Rectal smooth muscle tissue (tissue), 1 donor: ENCODE measurements around the gene MRPL14.

ENCODE experiments used
- H3K27ac ChIP-seq: one replicate; pipeline ENCODE4 v1.7.0; 2013; ENCODE audit warnings: low read depth, low read length, inconsistent platforms
- H3K27me3 ChIP-seq: one replicate; pipeline ENCODE4 v1.7.0; 2013; ENCODE audit warnings: low read length; ENCODE audit not compliant: control insufficient read depth, insufficient read depth
- H3K36me3 ChIP-seq: one replicate; pipeline ENCODE4 v1.7.0; 2013; ENCODE audit warnings: low read length; ENCODE audit not compliant: control insufficient read depth, insufficient read depth
- H3K4me1 ChIP-seq: one replicate; pipeline ENCODE4 v1.7.0; 2013; ENCODE audit warnings: low read length; ENCODE audit not compliant: control insufficient read depth, insufficient read depth
- H3K4me3 ChIP-seq: one replicate; pipeline ENCODE4 v1.7.0; 2013; ENCODE audit warnings: low read length
- H3K9ac ChIP-seq: one replicate; pipeline ENCODE4 v1.7.0; 2013; ENCODE audit warnings: low read length

The MRPL14 gene

GRCh38 chr6:44127186-44128019 lies at the start of gene MRPL14, which contains the start of gene TMEM63B:
MRPL14 (minus strand) TSS chr6:44127452; CDS start chr6:44116611, 10,841 bp downstream.
TMEM63B (plus strand) TSS chr6:44127554; CDS start chr6:44134585, 7,031 bp downstream.
- Histone ChIP-seq H3K27ac (peak within 1 kb of the TSS; percentile 84), H3K4me3 (peak within 1 kb of the TSS; percentile 88), H3K4me1 (peaks cover 23% of the 10 kb centered on the region), H3K27me3 (no peaks in the 10 kb centered on the region), H3K9ac (peak within 1 kb of the TSS; percentile 74), H3K36me3 (no peaks in the 10 kb centered on the region)

- H3K4me3 ChIP-seq, result no peak overlapping the region
- no peak overlapping the region for H3K27ac ChIP-seq
Measured at GRCh38 chr6:44176130-44176761, 49.0 kb upstream of the MRPL14 start.

GRCh38 chr6:44172731-44173500 lies 45.7 kb upstream of the MRPL14 start:
- no peak overlapping the region for H3K27ac ChIP-seq
- no peaks in the 10 kb centered on the region for H3K27me3 ChIP-seq
- peaks cover 5% of the 10 kb centered on the region for H3K4me1 ChIP-seq
- H3K4me3 ChIP-seq, result no peak overlapping the region
- H3K9ac ChIP-seq, result no peak overlapping the region
- no peaks in the 10 kb centered on the region for H3K36me3 ChIP-seq

More at GRCh38 chr6:44176130-44176761, 49.0 kb upstream of the MRPL14 start:
- no peaks in the 10 kb centered on the region for H3K36me3 ChIP-seq
- peaks cover 5% of the 10 kb centered on the region for H3K4me1 ChIP-seq
- H3K27me3 ChIP-seq, result no peaks in the 10 kb centered on the region
- no peak overlapping the region for H3K9ac ChIP-seq

GRCh38 chr6:44171899-44172546 lies 44.8 kb upstream of the MRPL14 start:
- Histone ChIP-seq H3K36me3 (no peaks in the 10 kb centered on the region), H3K27ac (no peak overlapping the region), H3K27me3 (no peaks in the 10 kb centered on the region), H3K9ac (no peak overlapping the region), H3K4me3 (no peak overlapping the region), H3K4me1 (peaks cover 5% of the 10 kb centered on the region)

- no peaks in the 10 kb centered on the region for H3K36me3 ChIP-seq
- no peaks in the 10 kb centered on the region for H3K27me3 ChIP-seq
- no peak overlapping the region for H3K27ac ChIP-seq
- H3K4me1 ChIP-seq, result peaks cover 5% of the 10 kb centered on the region
- no peak overlapping the region for H3K4me3 ChIP-seq
- H3K9ac ChIP-seq, result no peak overlapping the region
Measured at GRCh38 chr6:44169886-44170570, 42.8 kb upstream of the MRPL14 start.

GRCh38 chr6:44169154-44169553 lies 41.9 kb upstream of the MRPL14 start:
- Histone ChIP-seq H3K4me1 (peaks cover 5% of the 10 kb centered on the region), H3K36me3 (no peaks in the 10 kb centered on the region), H3K4me3 (no peak overlapping the region), H3K9ac (no peak overlapping the region), H3K27ac (no peak overlapping the region), H3K27me3 (no peaks in the 10 kb centered on the region)

- Histone ChIP-seq H3K4me1 (peaks cover under 1% of the 10 kb centered on the region), H3K4me3 (no peak overlapping the region), H3K9ac (no peak overlapping the region), H3K27me3 (no peaks in the 10 kb centered on the region), H3K27ac (no peak overlapping the region), H3K36me3 (no peaks in the 10 kb centered on the region)
Measured at GRCh38 chr6:44167567-44167966, 40.3 kb upstream of the MRPL14 start.

- Histone ChIP-seq H3K9ac (no peak overlapping the region), H3K4me1 (no peaks in the 10 kb centered on the region), H3K36me3 (no peaks in the 10 kb centered on the region), H3K27me3 (no peaks in the 10 kb centered on the region), H3K27ac (no peak overlapping the region), H3K4me3 (no peak overlapping the region)
Measured at GRCh38 chr6:44166591-44167184, 39.4 kb upstream of the MRPL14 start.

GRCh38 chr6:44166116-44166515 lies 38.9 kb upstream of the MRPL14 start:
- Histone ChIP-seq H3K36me3 (no peaks in the 10 kb centered on the region), H3K4me3 (no peak overlapping the region), H3K27ac (no peak overlapping the region), H3K4me1 (no peaks in the 10 kb centered on the region), H3K27me3 (no peaks in the 10 kb centered on the region), H3K9ac (no peak overlapping the region)

- Histone ChIP-seq H3K27me3 (no peaks in the 10 kb centered on the region), H3K4me3 (no peak overlapping the region), H3K36me3 (no peaks in the 10 kb centered on the region), H3K9ac (no peak overlapping the region), H3K27ac (no peak overlapping the region), H3K4me1 (no peaks in the 10 kb centered on the region)
Measured at GRCh38 chr6:44162876-44163625, 35.8 kb upstream of the MRPL14 start.

- Histone ChIP-seq H3K4me1 (no peaks in the 10 kb centered on the region), H3K36me3 (no peaks in the 10 kb centered on the region), H3K27ac (no peak overlapping the region), H3K27me3 (no peaks in the 10 kb centered on the region), H3K4me3 (no peak overlapping the region), H3K9ac (no peak overlapping the region)
Measured at GRCh38 chr6:44161997-44162338, 34.7 kb upstream of the MRPL14 start.
